Epidermal melanocyte (primary cell): ENCODE data around the gene CD9.

Source experiments
- DNase-seq: peaks from one replicate; pipeline ENCODE4 v3.0.0; 2011; ENCODE audit warnings: low spot score; ENCODE audit not compliant: insufficient read length

CD9 gene

GRCh38 chr12:6236641-6236940 is 36.4 kb downstream of the CD9 start:
- no peak for DNase-seq

- DNase-seq: no peak
Observed at GRCh38 chr12:6237830-6238229, 37.6 kb downstream of the CD9 start.

- no peak for DNase-seq
Observed at GRCh38 chr12:6238875-6239274, 38.7 kb downstream of the CD9 start.

- DNase-seq: no peak
Observed at GRCh38 chr12:6241495-6241894, 41.3 kb downstream of the CD9 start.

GRCh38 chr12:6249580-6249979 is 49.4 kb downstream of the CD9 start:
- no peak for DNase-seq

GRCh38 chr12:6250343-6250742 is 50.1 kb downstream of the CD9 start:
- no peak for DNase-seq

DNA sequence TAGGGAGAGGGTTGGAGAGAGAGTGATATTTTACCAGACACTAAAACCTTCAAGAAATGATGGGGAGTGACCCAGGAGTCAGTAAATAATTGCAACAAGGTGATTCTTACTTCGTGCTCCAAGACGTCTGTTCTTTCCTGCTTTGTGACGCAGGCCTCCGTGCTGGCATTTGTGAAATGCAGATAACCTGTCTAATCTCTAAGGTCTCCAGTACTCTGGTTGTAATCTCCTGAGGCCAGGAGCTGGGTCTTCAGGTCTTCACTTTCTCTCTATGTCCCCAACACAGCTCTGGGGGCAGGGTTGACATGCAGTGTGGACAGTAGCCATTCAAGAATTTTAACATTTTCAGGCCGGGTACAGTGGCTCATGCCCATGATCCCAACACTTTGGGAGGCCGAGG is 53.1 kb downstream of the CD9 start:
- no peak for DNase-seq

DNA sequence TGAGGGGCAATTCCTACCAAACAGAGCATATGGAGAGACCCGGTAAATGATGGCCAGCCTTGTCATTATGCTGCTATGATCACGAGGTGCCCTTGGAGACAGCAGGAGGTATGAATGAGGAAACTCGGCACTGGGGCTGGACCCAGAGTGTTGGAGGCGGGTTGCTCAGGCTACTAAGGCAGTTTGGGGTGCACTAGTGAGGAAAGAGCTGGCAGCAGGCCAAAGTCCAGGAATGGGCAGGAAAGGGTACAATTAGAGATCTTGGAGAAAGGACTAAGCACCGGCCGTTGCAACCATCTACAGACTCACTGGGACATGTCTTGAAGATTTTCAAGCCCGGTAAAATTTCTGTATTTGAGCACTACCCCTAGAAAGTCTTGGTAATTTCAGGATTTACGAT is 54.3 kb downstream of the CD9 start:
- DNase-seq: no peak

DNA sequence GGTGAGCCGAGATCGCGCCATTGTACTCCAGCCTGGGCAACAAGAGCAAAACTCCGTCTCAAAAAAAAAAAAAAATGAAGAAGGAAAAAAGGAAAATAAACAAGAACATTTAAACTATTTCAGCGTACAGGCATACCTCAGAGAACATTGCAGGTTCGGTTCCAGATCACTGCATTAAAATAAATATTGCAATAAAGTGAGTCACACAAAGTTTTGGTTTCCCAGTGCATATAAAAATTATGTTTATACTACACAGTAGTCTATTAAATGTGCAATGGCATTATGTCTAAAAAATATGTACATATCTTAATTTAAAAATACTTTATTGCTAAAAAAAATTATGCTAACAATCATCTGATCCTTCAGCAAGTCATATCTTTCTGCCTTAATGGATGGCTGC is 56.8 kb downstream of the CD9 start:
- no peak for DNase-seq

- no peak for DNase-seq
Observed at GRCh38 chr12:6262211-6262610, 62.0 kb downstream of the CD9 start.

DNA sequence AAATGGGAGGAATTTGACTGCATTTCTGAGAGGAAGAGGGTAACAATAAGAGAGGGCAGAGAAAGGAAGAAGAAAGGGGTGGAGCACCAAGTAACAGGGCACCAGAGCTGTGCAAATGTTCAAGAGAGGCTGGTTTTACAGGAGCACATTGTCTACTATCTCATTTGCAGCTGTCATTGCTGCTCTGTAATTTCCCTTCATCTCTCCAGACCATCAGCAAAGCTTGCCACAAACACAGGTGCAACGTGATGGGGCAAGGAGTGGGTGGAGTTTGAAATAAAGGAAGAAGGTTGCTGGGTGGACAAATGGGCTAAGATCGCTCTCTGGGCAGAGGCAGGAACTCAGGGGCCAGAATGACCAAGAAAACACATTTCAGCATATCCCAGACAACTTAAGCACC is 62.4 kb downstream of the CD9 start:
- DNase-seq: no peak

DNA sequence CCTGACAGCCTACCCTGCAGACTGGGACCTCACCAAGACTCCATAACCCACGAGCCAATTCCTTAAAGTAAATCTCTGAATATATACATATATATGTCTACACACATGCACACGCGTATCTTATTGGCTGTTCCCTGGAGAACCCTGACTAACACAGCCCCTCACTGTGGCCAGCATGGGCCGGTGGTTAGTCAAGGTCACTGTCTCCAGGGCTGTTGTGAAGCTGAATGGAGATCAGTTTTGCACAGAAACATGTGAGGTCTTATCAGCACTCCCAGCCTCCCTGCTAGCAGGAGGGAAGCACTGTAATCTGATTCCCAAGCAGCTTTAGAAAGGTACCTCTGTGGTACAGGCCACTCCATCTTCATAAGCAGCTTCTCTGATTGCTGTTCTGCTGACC is 63.7 kb downstream of the CD9 start:
- no peak for DNase-seq

GRCh38 chr12:6264402-6265037 is 64.3 kb downstream of the CD9 start:
- DNase-seq: no peak

DNA sequence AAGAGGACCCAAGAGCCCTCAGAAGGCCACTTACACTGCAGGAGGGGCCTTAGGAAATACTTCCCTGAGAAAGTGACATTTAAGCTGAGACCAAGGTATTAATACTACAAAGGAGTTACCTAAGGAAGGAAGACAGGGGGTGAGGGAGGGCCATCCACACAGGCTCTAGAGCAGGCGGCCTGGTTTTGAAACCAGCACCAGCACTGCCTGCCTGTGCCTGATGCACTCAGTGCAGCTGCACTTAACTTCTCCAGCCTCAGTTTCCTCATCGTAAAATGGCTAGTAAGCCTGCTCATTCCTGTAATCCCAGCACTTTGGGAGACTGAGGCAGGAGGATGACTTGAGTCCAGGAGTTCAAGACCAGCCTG is 64.8 kb downstream of the CD9 start:
- DNase-seq: no peak

- DNase-seq: no peak
Observed at GRCh38 chr12:6266541-6266966, 66.4 kb downstream of the CD9 start.

DNA sequence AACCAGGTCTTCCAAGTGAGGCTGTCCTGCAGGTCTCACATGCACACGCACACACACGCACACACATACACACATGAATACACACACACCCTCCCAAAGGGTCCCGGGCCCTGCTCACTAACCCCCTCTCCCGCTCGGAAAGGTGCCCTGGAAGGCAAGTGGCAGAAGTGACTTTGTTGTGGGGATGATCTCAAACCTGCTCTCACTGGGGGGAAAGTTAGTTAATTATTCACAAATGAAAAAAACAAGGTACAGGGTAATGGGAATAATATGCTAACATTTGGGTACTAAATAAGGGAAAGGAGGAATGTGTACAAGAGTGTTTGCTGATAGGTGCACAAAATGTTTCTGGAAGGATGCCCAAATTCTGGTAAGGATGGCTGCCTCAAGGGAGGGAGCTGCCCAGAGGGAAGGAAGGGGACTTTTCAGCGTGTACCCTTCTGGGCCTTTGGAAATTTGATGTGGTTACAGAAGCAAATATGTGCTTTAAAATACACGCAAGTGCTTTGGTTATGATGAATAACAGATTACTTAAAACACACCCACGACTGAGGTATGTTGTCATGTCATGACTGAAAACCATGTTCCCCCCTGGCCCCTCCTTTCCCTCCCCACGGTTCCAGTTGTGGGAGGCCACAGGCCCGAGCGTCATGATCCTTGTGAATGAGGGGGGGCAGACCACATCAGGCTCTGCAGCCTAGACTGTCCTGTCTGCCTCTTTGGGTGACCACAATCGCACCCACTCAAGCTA is 66.9 kb downstream of the CD9 start:
- no peak for DNase-seq

GRCh38 chr12:6268484-6269157 is 68.4 kb downstream of the CD9 start:
- DNase-seq: no peak

GRCh38 chr12:6269986-6270385 is 69.8 kb downstream of the CD9 start:
- no peak for DNase-seq

DNA sequence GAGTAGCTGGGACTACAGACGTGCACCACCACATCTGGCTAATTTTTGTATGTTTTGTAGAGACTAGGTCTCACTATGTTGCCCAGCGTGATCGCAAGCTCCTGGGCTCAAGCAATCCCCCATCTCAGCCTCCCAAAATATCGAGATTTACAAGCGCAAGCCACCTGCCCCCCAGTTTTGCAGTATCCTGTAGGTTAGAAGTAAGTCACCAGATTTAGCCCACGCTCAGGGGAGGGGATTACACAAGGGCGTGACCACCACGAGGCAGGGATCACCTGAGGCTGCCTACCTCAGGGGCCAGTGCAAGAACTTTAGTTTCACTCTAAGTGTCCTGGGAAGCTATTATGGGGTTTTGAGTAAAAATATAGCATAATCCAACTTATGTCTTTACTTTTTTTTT is 71.1 kb downstream of the CD9 start:
- DNase-seq: no peak

GRCh38 chr12:6272300-6273204 is 72.4 kb downstream of the CD9 start:
- DNase-seq: no peak

GRCh38 chr12:6273205-6273540 is 73.0 kb downstream of the CD9 start:
- DNase-seq: no peak
